Hepatocyte (in vitro differentiated cells): Measurements from ENCODE around the gene TMEM44.

Source experiments
- CTCF ChIP-seq: fragments of 200-600 bp; sonication (generic); IDR thresholded peaks from 2 replicates; pipeline ENCODE4 v1.5.1; 2016; ENCODE audit warnings: antibody characterized with exemption, mild to moderate bottlenecking; ENCODE audit not compliant: poor library complexity
- EZH2phosphoT487 ChIP-seq: fragments of 200-600 bp; sonication (generic); IDR thresholded peaks from one replicate; pipeline ENCODE4 v1.6.1; 2018; ENCODE audit warnings: antibody characterized with exemption, mild to moderate bottlenecking, low read depth, moderate library complexity; ENCODE audit not compliant: unreplicated experiment, severe bottlenecking

DNA sequence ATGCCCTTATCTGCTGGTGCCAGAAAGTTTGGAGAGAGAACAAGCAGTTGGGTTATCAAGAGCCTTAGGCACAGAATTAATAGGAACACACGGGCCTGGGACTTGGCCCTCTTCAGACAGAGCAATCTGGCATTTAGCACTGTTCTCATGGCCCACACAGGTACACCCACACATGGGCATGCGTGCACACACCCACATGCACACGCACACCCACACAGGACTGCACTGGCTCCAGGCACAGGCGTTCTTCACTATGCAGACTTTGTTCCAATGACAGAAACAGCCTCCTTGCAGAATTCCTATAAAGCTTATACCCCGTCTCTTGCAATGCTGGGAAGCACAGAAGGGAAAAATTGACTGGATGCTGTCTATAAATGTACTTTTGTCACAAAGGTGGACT lies 36.3 kb downstream of the TMEM44 start:
- TF ChIP-seq CTCF (no peak), EZH2phosphoT487 (no peak)
